IPS DF 19.7 (cell line): ENCODE measurements around the gene TMEM11.

Experiments
- DNase-seq: peaks from one replicate; pipeline ENCODE4 v3.0.0-alpha.2; 2013; ENCODE audit warnings: low read depth, low spot score

TMEM11 gene

DNA sequence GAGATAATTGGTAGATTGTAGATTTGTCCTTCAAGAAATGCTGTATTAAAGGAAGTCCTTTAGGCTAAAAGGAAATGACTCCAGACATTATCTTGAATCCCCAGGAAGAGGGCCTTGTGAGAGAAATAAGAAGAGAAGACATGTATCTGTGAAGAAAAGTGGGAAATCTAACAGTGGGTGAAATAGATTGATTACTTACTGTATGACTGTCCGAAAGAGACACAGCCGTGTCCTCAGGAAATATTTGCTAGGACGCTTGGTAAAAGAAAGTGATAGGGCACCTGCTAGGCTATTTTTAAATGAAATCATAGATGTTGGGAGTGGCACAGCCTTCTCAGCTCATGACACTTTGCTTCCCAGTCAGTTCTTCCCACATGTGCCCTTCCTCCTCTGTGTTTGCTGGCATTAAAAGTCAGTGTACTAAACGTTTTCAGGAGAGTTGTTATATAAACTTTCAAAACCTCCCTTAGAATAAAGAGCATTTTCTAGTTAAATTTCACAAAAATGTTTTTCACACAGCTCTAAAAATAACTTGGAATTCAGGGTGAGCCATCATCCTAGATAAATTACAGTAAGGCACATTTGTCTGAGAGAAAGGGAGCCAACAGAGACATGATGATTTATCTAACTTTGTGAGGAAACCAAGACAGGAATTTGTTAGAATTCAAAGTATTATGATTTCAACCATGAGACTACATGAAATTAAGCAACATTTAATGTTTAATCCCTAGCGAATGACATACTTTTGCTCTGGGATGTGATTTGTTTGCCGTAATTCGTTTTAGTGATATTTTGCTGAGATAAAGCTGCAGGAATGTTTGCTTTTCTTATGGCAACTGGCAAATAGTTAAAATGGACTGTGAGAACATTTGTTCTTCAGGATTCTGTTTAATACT lies 52.2 kb downstream of the TMEM11 start:
- no peak for DNase-seq

GRCh38 chr17:21160401-21160800 lies 53.6 kb downstream of the TMEM11 start:
- DNase-seq = no peak

DNA sequence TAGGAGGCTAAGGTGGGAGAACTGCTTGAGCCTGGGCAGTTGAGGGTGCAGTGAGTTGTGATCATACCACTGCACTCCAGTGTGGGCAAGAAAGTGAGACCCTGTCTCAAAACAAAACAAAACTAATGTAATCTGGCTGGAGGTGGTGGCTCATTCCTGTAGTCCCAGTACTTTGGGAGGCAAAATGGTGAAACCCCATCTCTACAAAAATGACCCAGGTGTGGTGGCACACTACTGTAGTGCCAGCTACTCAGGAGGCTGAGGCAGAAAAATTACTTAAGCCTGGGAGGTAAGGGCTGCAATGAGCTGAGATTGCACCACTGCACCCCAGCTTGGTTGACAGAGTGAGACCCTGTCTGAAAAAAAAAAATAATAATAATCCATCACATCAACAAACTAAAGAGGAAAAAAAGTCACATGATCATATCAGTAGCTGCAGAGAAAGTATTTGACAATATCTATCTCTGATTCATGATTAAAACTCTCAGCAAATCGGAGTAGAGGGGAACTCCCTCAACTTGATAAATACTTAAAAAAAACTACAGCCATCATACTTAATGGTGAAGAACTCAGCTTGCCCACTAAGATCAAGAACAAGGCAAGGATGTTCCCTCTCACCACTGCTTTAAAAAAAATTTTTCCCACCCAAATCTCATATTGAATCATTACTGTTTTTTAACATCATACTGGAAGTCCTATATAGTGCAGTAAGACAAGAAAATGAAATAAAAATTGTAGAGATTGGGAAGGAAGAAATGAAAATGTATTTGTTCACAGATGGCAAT lies 56.2 kb downstream of the TMEM11 start:
- DNase-seq = no peak

DNA sequence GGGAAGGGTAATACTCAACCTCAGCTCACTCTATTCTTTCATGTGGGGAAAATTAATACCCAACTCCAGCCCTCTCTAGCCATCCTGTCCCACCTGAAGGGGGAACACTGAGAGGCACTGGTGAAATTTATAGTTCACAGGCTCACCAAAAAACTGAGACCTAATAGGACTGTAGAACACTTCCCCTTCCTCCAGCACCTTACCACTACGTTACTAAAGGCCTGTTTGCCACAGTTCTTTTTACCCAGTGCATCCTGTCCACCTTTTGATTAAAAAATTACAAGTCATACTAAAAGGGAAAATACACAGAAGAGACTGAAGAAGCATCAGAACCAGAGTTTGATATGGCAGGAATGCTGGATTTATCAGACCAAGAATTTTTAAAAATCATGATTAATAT lies 61.2 kb downstream of the TMEM11 start:
- no peak for DNase-seq

- no peak for DNase-seq
Measured at GRCh38 chr17:21149621-21150020, 64.3 kb downstream of the TMEM11 start.
